ENCODE measurements around the gene LNPK.
"Not testable (repeated sequence)": the region's sequence is repeated elsewhere in the genome, so short reads cannot be mapped to it uniquely, and the experiment has no call there.

LNPK gene

DNA sequence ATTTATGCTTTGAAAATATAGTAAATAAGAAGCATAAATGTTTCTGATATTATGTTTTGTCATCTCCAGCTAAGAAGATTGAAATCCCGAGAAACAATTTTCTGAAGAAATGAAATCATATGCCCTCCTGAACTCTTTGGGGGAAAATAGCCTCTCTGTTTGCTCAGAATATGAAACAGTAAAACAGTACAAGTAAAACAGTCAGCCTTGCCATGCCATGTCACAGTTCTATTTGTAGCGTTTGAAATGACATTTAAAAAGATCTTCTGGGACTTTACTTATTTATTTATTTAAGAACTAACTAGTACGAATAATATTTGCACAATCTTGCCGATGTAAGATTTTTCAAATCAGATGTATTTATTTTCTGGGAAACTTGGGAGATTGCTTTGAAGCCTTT, 98.0 kb downstream of the LNPK start:
- no peak for DNase-seq (ENCODE audit: low read depth in 2 of 2)

- no peak for DNase-seq (ENCODE audit: low read depth in 2 of 2)
Observed at GRCh38 chr2:175903384-175903936, 98.6 kb downstream of the LNPK start.

GRCh38 chr2:175895957-175896356, 106.1 kb downstream of the LNPK start:
- DNase-seq (ENCODE audit: low read depth in 2 of 2) = not testable (repeated sequence)

- no peak for DNase-seq (ENCODE audit: low read depth in 2 of 2)
Observed at GRCh38 chr2:175892046-175892445, 110.0 kb downstream of the LNPK start.

DNA sequence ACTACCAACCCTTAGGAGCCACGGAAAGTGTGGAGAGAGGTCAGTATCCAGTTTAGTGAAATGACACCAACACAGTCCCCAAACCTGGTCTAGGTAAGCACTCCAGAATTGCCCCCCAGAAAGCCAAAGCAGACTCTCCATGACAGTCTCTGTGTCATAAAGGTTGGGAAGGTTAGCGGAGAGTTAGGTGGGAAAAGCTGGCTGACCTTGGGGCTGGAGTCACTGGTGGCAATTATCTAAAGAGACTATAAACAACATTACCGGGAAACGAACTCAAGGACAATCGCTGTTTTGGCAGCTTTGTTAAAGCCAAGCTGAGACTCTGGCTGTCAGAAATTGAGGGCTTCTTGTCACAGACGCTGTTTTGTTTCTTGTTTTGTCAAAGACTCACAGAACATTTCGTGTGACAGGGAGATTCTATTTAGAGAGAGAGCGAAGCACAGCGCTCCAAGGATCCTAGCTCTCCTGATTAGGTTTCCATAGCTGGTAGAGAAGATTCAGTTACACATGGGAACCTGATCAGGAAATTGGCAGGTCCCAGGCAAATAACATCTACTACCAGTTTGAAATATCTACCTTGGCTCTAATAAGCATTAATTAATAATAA, 111.3 kb downstream of the LNPK start:
- no peak for DNase-seq (ENCODE audit: low read depth in 2 of 2)

- no peak for DNase-seq (ENCODE audit: low read depth in 2 of 2)
Observed at GRCh38 chr2:175889701-175890302, 112.3 kb downstream of the LNPK start.

- no peak for DNase-seq (ENCODE audit: low read depth in 2 of 2)
Observed at GRCh38 chr2:175887776-175888175, 114.3 kb downstream of the LNPK start.

DNA sequence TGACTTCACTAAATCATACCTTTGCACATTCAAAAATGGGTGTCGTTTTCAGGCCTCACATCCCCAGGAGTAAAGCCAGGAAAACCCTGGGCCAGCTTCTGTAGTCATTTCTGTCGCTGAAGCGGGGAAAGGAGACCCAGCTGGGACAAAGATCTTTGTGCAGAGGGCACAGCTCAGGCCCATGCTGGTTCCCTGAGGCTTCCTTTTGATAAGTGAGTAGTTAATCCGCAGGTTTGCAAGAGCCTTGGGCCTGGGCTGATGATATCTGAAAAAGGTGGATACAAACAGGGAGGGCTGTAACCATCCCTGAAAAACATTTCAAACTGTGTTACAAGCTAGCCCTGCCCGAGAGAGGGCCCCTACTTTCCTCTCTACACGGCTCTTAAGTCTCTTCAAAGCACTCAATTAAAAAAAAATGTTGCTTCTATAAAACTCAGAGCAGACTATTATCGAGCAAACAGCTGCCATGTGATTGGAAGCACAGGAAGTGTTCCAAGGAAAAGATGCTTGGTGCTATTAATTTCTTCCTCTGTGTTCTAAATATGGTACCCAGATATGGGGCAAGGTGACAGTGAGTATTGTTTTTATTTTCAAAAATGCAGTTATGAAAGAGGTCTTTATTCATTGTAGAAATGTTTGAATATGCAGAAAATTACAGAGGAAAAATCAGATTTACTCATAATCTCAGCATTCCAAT, 117.2 kb downstream of the LNPK start:
- DNase-seq (ENCODE audit: low read depth in 2 of 2) = no peak

DNA sequence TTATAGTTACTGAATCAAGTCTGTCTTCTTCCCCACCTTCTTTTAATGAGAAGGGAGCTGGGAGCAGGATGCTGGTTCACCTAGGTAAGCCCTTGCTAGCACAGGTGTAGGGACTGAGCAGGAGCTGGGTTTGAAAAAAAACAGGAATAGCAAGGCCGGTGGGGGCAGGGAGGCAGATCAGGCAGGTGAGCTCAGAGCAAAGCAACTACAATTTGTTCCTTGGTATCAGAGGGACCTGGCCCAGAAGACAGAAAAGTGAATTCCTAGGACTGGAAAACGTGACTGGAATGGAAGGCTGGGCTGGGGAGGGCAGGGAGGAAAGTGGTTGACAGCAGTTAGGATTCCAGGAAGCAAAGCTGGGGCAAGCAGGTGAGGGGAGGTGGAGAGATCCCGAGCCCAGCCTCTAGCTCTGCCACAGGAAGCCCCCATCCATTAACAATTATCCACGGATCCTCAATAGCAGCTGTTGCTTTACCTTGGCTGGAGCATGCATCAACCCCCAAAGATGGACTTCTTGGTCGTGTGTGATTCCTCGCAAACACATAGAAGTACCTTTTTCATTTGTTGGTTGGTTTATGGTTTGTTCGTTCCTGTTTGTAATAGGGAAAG, 118.4 kb downstream of the LNPK start:
- DNase-seq (ENCODE audit: low read depth in 2 of 2) = no peak

- no peak for DNase-seq (ENCODE audit: low read depth in 2 of 2)
Observed at GRCh38 chr2:175879679-175880078, 122.4 kb downstream of the LNPK start.

DNA sequence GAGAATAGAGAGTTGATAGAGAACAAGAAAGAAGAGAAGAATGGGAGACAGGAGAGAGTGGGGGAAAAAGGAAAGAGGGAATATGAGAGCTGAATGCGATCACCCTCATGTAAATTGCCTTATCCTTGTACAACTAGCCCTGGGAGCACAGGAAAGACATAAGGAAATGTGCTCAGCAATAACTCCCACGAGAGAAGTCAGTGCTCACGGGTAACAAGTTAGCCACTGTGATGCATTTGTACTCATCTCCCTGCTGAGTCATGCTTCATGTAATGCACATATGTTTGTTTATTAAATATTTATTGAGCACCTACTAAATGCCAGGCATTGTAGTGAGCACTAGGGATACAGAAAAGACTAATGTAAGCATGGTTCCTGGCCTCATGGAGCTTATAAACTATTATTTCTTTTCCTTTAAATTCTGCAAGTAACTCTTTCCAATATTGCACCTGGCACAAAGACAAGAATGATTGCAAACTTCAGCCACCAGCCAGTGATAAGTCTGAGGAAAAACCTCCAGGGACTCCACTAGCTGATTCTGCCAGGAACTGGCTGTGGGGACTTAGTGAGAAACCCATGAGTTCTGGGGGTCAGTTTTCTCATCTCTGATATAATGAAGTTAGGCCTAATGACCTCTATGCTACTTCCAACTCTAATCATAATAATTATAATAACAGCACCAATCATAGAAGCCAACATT, 124.1 kb downstream of the LNPK start:
- DNase-seq (ENCODE audit: low read depth in 2 of 2) = no peak

DNA sequence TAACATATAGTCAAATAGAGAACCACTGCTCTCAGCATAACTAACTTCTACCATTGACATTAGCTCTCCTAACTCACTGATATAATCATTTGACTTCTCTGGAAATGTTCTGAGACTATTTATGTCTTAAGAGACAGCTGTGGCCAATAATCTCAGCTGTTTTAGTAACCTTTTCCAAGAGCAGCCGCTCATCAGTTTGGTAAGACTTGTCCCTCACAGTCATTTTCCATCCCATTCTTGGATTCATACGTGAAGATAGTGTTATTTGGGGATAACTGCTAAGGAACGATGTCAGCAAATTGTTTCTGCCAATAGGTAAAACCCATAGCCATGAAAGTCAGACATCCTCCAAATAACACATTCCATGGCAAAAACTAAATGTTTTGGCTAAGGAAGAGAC, 127.8 kb downstream of the LNPK start:
- DNase-seq (ENCODE audit: low read depth in 2 of 2) = no peak

All from stimulated activated CD4-positive, alpha-beta T cell treated with anti-CD3 and anti-CD28 coated beads, Interleukin-4, amount 100 ng/mL, for 48 hours (primary cell).